SHP77 treated with DMSO at 0.1 percent for 48 hours (cell line): ENCODE results near the gene TAF11L8.
"Not testable (repeated sequence)": the region's sequence is repeated elsewhere in the genome, so short reads cannot be mapped to it uniquely, and the experiment has no call there.

Source experiments
- DNase-seq: peaks from one replicate; lab custom pipeline; 2025; lab: John Stamatoyannopoulos, UW

TAF11L8 gene

GRCh38 chr5:17590860-17591259 is at the start of gene TAF11L8:
TSS of gene TAF11L8 (minus strand) at chr5:17590960.
- DNase-seq, result not testable (repeated sequence)

- no peak for DNase-seq
Observed at GRCh38 chr5:17634160-17634559, 43.4 kb upstream of the TAF11L8 start, which contains the start of gene TAF11L14. TSS of gene TAF11L14 (plus strand) at chr5:17634460.

- not testable (repeated sequence) for DNase-seq
Observed at GRCh38 chr5:17631788-17632187, 41.0 kb upstream of the TAF11L8 start, which contains the start of gene TAF11L13. TSS of gene TAF11L13 (plus strand) at chr5:17632088.

- DNase-seq, result no peak
Observed at GRCh38 chr5:17625686-17626085, 34.9 kb upstream of the TAF11L8 start.

GRCh38 chr5:17620627-17621026 is 29.9 kb upstream of the TAF11L8 start:
- DNase-seq, result no peak

GRCh38 chr5:17619354-17619753 is 28.6 kb upstream of the TAF11L8 start:
- no peak for DNase-seq

GRCh38 chr5:17614872-17615605 is 24.3 kb upstream of the TAF11L8 start:
- DNase-seq, result no peak

GRCh38 chr5:17610092-17610491 is 19.3 kb upstream of the TAF11L8 start, which contains the start of gene TAF11L12:
TSS of gene TAF11L12 (plus strand) at chr5:17610392.
- DNase-seq, result not testable (repeated sequence)

- DNase-seq, result not testable (repeated sequence)
Observed at GRCh38 chr5:17607461-17607860, 16.7 kb upstream of the TAF11L8 start.

GRCh38 chr5:17604951-17605350 is 14.2 kb upstream of the TAF11L8 start:
- DNase-seq, result no peak

- not testable (repeated sequence) for DNase-seq
Observed at GRCh38 chr5:17603880-17604279, 13.1 kb upstream of the TAF11L8 start, which contains the start of gene TAF11L11. TSS of gene TAF11L11 (plus strand) at chr5:17604183.

- DNase-seq, result not testable (repeated sequence)
Observed at GRCh38 chr5:17597728-17598127, 7.0 kb upstream of the TAF11L8 start, which contains the start of gene TAF11L10. TSS of gene TAF11L10 (minus strand) at chr5:17597828.

- DNase-seq, result not testable (repeated sequence)
Observed at GRCh38 chr5:17594255-17594654, 3.5 kb upstream of the TAF11L8 start, which contains the start of gene TAF11L9. TSS of gene TAF11L9 (minus strand) at chr5:17594394.

GRCh38 chr5:17585658-17586057 is 5.1 kb downstream of the TAF11L8 start, which contains the start of gene TAF11L7:
TSS of gene TAF11L7 (minus strand) at chr5:17585758.
- not testable (repeated sequence) for DNase-seq
